Measurements from ENCODE around the gene UNC119B.

Gene UNC119B

DNA sequence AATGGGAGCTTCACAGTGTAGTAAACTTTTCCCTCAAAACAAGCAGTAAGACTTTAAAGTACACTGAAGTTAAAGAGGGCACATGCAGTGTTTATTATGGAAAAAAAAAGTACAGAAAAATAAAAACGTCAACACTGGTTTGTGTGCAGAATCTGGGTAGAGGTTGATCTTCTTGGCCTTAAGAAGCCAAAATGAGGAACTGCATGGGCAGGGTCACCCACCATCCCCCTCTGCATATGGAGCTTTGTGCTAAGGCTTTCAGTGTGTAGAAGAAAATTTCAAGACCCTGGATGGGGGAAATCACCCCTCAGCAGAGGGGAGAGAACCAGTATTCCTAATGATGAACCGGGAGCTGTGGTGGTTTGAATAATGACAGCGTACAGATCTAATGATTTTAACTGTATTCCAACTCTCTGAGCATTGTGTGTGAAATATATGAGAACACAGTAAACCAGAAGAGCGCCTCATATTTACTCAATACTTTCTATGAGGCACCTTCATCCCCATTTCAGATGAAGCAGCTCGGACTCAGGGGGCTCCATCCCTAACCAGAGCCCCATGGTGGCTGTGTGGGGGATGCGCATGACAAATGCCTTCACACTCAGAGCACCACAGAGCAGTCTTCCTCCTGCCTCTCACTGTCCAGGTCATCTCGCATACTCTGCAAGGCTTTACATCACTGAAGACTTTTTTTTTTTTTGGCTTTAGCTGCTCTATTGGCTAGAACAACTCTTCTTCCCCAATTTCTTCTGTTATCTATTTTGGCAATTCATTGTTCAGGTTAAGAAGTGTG lies 48.7 kb downstream of the UNC119B start:
- peaks cover 33% of the 10 kb centered on the region for H3K36me3 Mint-ChIP-seq (ENCODE audit: low read depth)
- peaks cover 17% of the 10 kb centered on the region for H3K9me3 Mint-ChIP-seq
- DNase-seq = no peak
- TF ChIP-seq CTCF (IDR thresholded peaks at IDR 0.05) = no peak
- no peak overlapping the region for H3K27ac Mint-ChIP-seq
- no peak overlapping the region for H3K4me3 Mint-ChIP-seq
- H3K27me3 Mint-ChIP-seq (ENCODE audit: low read depth, poor library complexity) = no peaks in the 10 kb centered on the region
- peaks cover 46% of the 10 kb centered on the region for H3K4me1 Mint-ChIP-seq

- DNase-seq = no peak
- TF ChIP-seq CTCF (IDR thresholded peaks at IDR 0.05) = no peak
- Mint-ChIP-seq H3K4me1 (peaks cover 46% of the 10 kb centered on the region), H3K4me3 (peak overlapping the region; percentile 13), H3K27me3 (ENCODE audit: low read depth, poor library complexity) (no peaks in the 10 kb centered on the region), H3K36me3 (ENCODE audit: low read depth) (peaks cover 41% of the 10 kb centered on the region), H3K27ac (peak overlapping the region; percentile 97), H3K9me3 (peaks cover 13% of the 10 kb centered on the region)
These were observed 49.5 kb downstream of the UNC119B start for GRCh38 chr12:120759591-120760348.

DNA sequence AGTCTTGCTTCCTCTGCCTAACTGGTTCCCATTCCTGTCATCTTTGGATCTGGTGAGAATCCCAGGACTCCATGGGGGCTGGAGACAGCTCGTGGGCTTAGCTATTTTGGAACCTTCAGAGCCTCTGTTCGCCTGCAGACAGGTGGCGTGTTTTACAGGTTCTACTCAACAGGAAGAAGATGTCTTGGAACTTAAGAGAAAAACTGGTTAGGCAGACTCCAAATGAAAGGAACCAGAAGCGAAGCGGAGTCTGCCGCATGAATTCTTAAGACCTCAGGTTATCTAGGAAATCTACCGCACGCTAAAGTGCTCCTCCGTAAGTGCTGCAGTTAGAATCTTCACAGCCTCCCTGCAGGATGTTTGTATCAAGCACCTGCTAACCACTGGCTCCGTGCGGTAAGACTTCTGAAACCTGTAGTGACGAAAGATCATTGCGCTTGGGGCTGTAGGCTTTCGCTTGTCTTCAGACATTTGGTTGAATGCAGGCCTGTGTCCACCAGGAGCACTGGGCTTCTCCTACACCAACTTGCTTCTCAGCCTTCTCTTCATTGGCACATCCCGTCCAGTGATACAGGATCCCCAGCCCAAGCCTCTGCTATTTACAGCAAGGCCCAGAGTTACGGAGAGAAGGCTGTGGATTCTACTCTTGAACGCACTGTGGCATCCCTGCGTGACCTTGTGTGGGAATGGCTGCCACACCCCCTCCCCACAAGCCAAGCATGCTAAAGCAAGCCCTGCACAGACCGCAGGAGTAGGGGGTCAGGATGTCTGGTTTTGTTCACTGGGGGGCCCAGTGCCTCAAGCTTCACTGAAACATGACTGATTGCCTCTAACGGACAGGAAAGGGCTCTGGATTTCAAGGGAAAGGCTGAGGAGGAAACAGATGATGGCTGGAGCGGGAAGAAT lies 50.3 kb downstream of the UNC119B start:
- peak overlapping the region; percentile 20 for H3K4me3 Mint-ChIP-seq
- H3K27me3 Mint-ChIP-seq (ENCODE audit: low read depth, poor library complexity) = no peaks in the 10 kb centered on the region
- no peak for TF ChIP-seq CTCF (IDR thresholded peaks at IDR 0.05)
- H3K27ac Mint-ChIP-seq = peak overlapping the region; percentile 97
- DNase-seq = no peak
- H3K4me1 Mint-ChIP-seq = peaks cover 46% of the 10 kb centered on the region
- peaks cover 46% of the 10 kb centered on the region for H3K36me3 Mint-ChIP-seq (ENCODE audit: low read depth)
- peaks cover 4% of the 10 kb centered on the region for H3K9me3 Mint-ChIP-seq

GRCh38 chr12:120761519-120761934 lies 51.3 kb downstream of the UNC119B start:
- Mint-ChIP-seq H3K27me3 (ENCODE audit: low read depth, poor library complexity) (no peaks in the 10 kb centered on the region), H3K4me3 (peak overlapping the region; percentile 20), H3K4me1 (peaks cover 46% of the 10 kb centered on the region), H3K9me3 (no peaks in the 10 kb centered on the region), H3K36me3 (ENCODE audit: low read depth) (peaks cover 55% of the 10 kb centered on the region), H3K27ac (peak overlapping the region; percentile 97)
- DNase-seq = no peak
- TF ChIP-seq CTCF (IDR thresholded peaks at IDR 0.05) = no peak

DNA sequence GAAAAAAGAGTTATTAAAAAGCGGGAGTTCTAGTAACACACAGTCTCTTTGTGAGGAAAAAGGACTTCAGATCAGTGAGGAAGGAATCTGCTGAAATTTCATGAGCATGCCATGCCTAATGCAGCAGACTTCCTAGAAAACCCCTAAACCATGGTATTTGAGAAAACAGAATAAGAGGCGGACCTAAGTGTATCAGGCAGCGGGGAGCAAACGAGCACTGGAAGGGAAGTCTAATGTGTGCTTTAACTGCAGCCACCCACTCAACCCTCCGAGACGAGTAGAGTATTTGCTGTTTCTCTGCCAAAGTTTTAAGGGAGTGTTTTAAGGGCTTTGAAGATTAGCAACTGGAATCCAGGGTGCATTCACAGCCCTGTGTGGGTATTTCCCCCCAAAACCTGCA lies 51.8 kb downstream of the UNC119B start:
- Mint-ChIP-seq H3K36me3 (ENCODE audit: low read depth) (peaks cover 60% of the 10 kb centered on the region), H3K27ac (peak overlapping the region; percentile 97), H3K4me3 (no peak overlapping the region), H3K27me3 (ENCODE audit: low read depth, poor library complexity) (no peaks in the 10 kb centered on the region), H3K9me3 (no peaks in the 10 kb centered on the region), H3K4me1 (peaks cover 46% of the 10 kb centered on the region)
- TF ChIP-seq CTCF (IDR thresholded peaks at IDR 0.05) = no peak
- DNase-seq = no peak
